GM19397 (cell line): ENCODE measurements around the gene IRF3.
A peak's percentile ranks its signal among the peaks of the same experiment; 100 is the strongest.

Experiments used
- ATAC-seq: cut with Tn5 transposase; IDR thresholded peaks from one replicate; pipeline ENCODE4 v1.9.1; 2021; ENCODE audit warnings: mild to moderate bottlenecking, moderate library complexity; ENCODE audit not compliant: unreplicated experiment

IRF3 gene

GRCh38 chr19:49672131-49672919 is 6.7 kb upstream of the IRF3 start:
- ATAC-seq = no peak

- no peak for ATAC-seq
Observed at GRCh38 chr19:49669516-49669915, 3.9 kb upstream of the IRF3 start.

GRCh38 chr19:49667473-49667872 is 1.8 kb upstream of the IRF3 start:
- ATAC-seq = no peak

GRCh38 chr19:49666120-49666444 is 425 bp upstream of the IRF3 start:
- no peak for ATAC-seq

GRCh38 chr19:49665036-49665350 is 664 bp downstream of the IRF3 start:
- no peak for ATAC-seq

- ATAC-seq = peak; percentile 48
Observed at GRCh38 chr19:49664171-49665035, 1.3 kb downstream of the IRF3 start.

- ATAC-seq = no peak
Observed at GRCh38 chr19:49663224-49663623, 2.4 kb downstream of the IRF3 start.

- ATAC-seq = no peak
Observed at GRCh38 chr19:49662011-49662410, 3.6 kb downstream of the IRF3 start.

GRCh38 chr19:49660338-49660961 is 5.2 kb downstream of the IRF3 start:
- no peak for ATAC-seq

GRCh38 chr19:49658566-49659442 is 6.9 kb downstream of the IRF3 start:
- no peak for ATAC-seq

GRCh38 chr19:49658139-49658517 is 7.5 kb downstream of the IRF3 start:
- ATAC-seq = no peak

- ATAC-seq = no peak
Observed at GRCh38 chr19:49657493-49658138, 8.0 kb downstream of the IRF3 start.

GRCh38 chr19:49656456-49657109 is 9.1 kb downstream of the IRF3 start:
- no peak for ATAC-seq

- no peak for ATAC-seq
Observed at GRCh38 chr19:49655570-49656455, 9.8 kb downstream of the IRF3 start.

- no peak for ATAC-seq
Observed at GRCh38 chr19:49654581-49654980, 11.1 kb downstream of the IRF3 start.

GRCh38 chr19:49653466-49653806 is 12.2 kb downstream of the IRF3 start:
- no peak for ATAC-seq

GRCh38 chr19:49652551-49653465 is 12.8 kb downstream of the IRF3 start:
- ATAC-seq = no peak
